Measurements from ENCODE around the gene PITX3.
"Not testable (repeated sequence)": the region's sequence is repeated elsewhere in the genome, so short reads cannot be mapped to it uniquely, and the experiment has no call there.

The PITX3 gene

GRCh38 chr10:102198027-102198426, 43.3 kb downstream of the PITX3 start:
- no peak overlapping the region for H3K4me3 ChIP-seq (ENCODE audit: low read depth, low read length)
- no peak for DNase-seq (ENCODE audit: low read depth)
- TF ChIP-seq CTCF (IDR thresholded peaks at IDR 0.05; ENCODE audit: control insufficient read depth, extremely low read depth, insufficient read depth): no peak

GRCh38 chr10:102196893-102197292, 44.4 kb downstream of the PITX3 start:
- DNase-seq (ENCODE audit: low read depth): no peak
- no peak for TF ChIP-seq CTCF (IDR thresholded peaks at IDR 0.05; ENCODE audit: control insufficient read depth, extremely low read depth, insufficient read depth)

GRCh38 chr10:102195296-102195870, 45.9 kb downstream of the PITX3 start:
- no peak for TF ChIP-seq CTCF (IDR thresholded peaks at IDR 0.05; ENCODE audit: control insufficient read depth, extremely low read depth, insufficient read depth)
- no peak for DNase-seq (ENCODE audit: low read depth)
- no peak overlapping the region for H3K4me3 ChIP-seq (ENCODE audit: low read depth, low read length)

More at GRCh38 chr10:102196893-102197292, 44.4 kb downstream of the PITX3 start:
- no peak overlapping the region for H3K4me3 ChIP-seq (ENCODE audit: low read depth, low read length)

- TF ChIP-seq CTCF (IDR thresholded peaks at IDR 0.05; ENCODE audit: control insufficient read depth, extremely low read depth, insufficient read depth): no peak
- no peak for DNase-seq (ENCODE audit: low read depth)
These were observed 49.4 kb downstream of the PITX3 start for GRCh38 chr10:102191956-102192355.

GRCh38 chr10:102188941-102189898, 52.1 kb downstream of the PITX3 start:
- DNase-seq (ENCODE audit: low read depth); H3K4me3 ChIP-seq (ENCODE audit: low read depth, low read length): not testable (repeated sequence)

More at GRCh38 chr10:102191956-102192355, 49.4 kb downstream of the PITX3 start:
- H3K4me3 ChIP-seq (ENCODE audit: low read depth, low read length): no peak overlapping the region

- DNase-seq (ENCODE audit: low read depth): no peak
- no peak overlapping the region for H3K4me3 ChIP-seq (ENCODE audit: low read depth, low read length)
- no peak for TF ChIP-seq CTCF (IDR thresholded peaks at IDR 0.05; ENCODE audit: control insufficient read depth, extremely low read depth, insufficient read depth)
These were observed 52.9 kb downstream of the PITX3 start for GRCh38 chr10:102188298-102188940.
